Mesenchymal stem cell (in vitro differentiated cells and primary cell): ENCODE measurements around the gene ZSCAN16.

Experiments used
- DNase-seq: peaks from one replicate; pipeline ENCODE4 v3.0.0-alpha.2; 2013
- H2AFZ ChIP-seq: one replicate; pipeline ENCODE4 v1.6.1; 2013; ENCODE audit warnings: low read depth, mild to moderate bottlenecking, control low read depth, inconsistent platforms, low read length, moderate library complexity
- H2AK5ac ChIP-seq: 2 replicates; pipeline ENCODE4 v1.6.1; 2013; ENCODE audit warnings: low read length, moderate library complexity, mild to moderate bottlenecking, inconsistent platforms; ENCODE audit not compliant: severe bottlenecking
- H2BK120ac ChIP-seq: one replicate; pipeline ENCODE4 v1.6.1; 2013; ENCODE audit warnings: low read depth, mild to moderate bottlenecking, inconsistent platforms, low read length, moderate library complexity
- H2BK12ac ChIP-seq, 2 experiments: one replicate each; pipeline ENCODE4 v1.6.1; 2013; ENCODE audit warnings: inconsistent platforms in 2 of 2, low read length in 2 of 2, mild to moderate bottlenecking in 2 of 2, moderate library complexity in 2 of 2, control low read depth in 1 of 2
- H2BK15ac ChIP-seq: one replicate; pipeline ENCODE4 v1.6.1; 2013; ENCODE audit warnings: mild to moderate bottlenecking, low read depth, inconsistent platforms; ENCODE audit not compliant: poor library complexity, severe bottlenecking
- H2BK5ac ChIP-seq: 2 replicates; pipeline ENCODE4 v1.6.1; 2013; ENCODE audit warnings: low read depth, mild to moderate bottlenecking, low read length, control low read depth, inconsistent platforms; ENCODE audit not compliant: poor library complexity, severe bottlenecking
- H3K14ac ChIP-seq, 2 experiments: one replicate each; pipeline ENCODE4 v1.6.1; 2013; ENCODE audit warnings: inconsistent platforms in 2 of 2, low read length in 2 of 2, control low read depth in 1 of 2, mild to moderate bottlenecking in 1 of 2, moderate library complexity in 1 of 2
- H3K18ac ChIP-seq, 2 experiments: one replicate each; pipeline ENCODE4 v1.6.1; 2013; ENCODE audit warnings: inconsistent platforms in 2 of 2, low read length in 2 of 2, control low read depth in 1 of 2, low read depth in 1 of 2, mild to moderate bottlenecking in 1 of 2
- H3K23ac ChIP-seq, 2 experiments: one replicate each; pipeline ENCODE4 v1.6.1; 2013; ENCODE audit warnings: inconsistent platforms in 2 of 2, low read length in 2 of 2, mild to moderate bottlenecking in 2 of 2, moderate library complexity in 2 of 2, control low read depth in 1 of 2
- H3K27ac ChIP-seq: 2 replicates; pipeline ENCODE4 v1.5.1; 2013; ENCODE audit warnings: mild to moderate bottlenecking, moderate library complexity, low read length, control low read depth, inconsistent platforms; ENCODE audit not compliant: poor library complexity, severe bottlenecking
- H3K27me3 ChIP-seq, 2 experiments: 2 replicates each; pipeline versions ENCODE4 v1.6.1 to v1.7.0; 2013; ENCODE audit warnings: low read length in 2 of 2, mild to moderate bottlenecking in 2 of 2, moderate library complexity in 2 of 2, control low read depth in 1 of 2, inconsistent platforms in 1 of 2; ENCODE audit not compliant: control insufficient read depth in 1 of 2, insufficient read depth in 1 of 2
- H3K36me3 ChIP-seq, 2 experiments: 2 replicates each; pipeline versions ENCODE4 v1.6.1 to v1.7.0; 2013; ENCODE audit warnings: low read length in 2 of 2, control low read depth in 1 of 2, inconsistent platforms in 1 of 2, low read depth in 1 of 2, mild to moderate bottlenecking in 1 of 2; ENCODE audit not compliant: insufficient read depth in 2 of 2, control insufficient read depth in 1 of 2
- H3K4ac ChIP-seq, 2 experiments: one replicate each; pipeline ENCODE4 v1.6.1; 2013; ENCODE audit warnings: inconsistent platforms in 2 of 2, low read length in 2 of 2, mild to moderate bottlenecking in 2 of 2, moderate library complexity in 2 of 2, control low read depth in 1 of 2, low read depth in 1 of 2
- H3K4me1 ChIP-seq: 2 replicates; pipeline ENCODE4 v1.6.1; 2013; ENCODE audit warnings: low read depth, low read length, control low read depth; ENCODE audit not compliant: control insufficient read depth, insufficient read depth
- H3K4me2 ChIP-seq: 2 replicates; pipeline ENCODE4 v1.6.1; 2013; ENCODE audit warnings: low read length, mild to moderate bottlenecking, inconsistent platforms; ENCODE audit not compliant: poor library complexity, severe bottlenecking
- H3K4me3 ChIP-seq, 2 experiments: 2 replicates each; pipeline versions ENCODE4 v1.5.1 to v1.7.0; 2013; ENCODE audit warnings: low read length in 2 of 2, mild to moderate bottlenecking in 2 of 2, control low read depth in 1 of 2, low read depth in 1 of 2; ENCODE audit not compliant: insufficient read depth in 1 of 2
- H3K79me1 ChIP-seq: replicated peaks from 2 replicates; pipeline ENCODE4 v1.6.1; 2013; ENCODE audit warnings: mild to moderate bottlenecking, control low read depth, low read length, inconsistent platforms; ENCODE audit not compliant: poor library complexity, severe bottlenecking
- H3K9ac ChIP-seq: 2 replicates; pipeline ENCODE4 v1.7.0; 2013; ENCODE audit warnings: mild to moderate bottlenecking, low read length, moderate library complexity
- H3K9me3 ChIP-seq: 2 replicates; pipeline ENCODE4 v1.7.0; 2013; ENCODE audit warnings: mild to moderate bottlenecking, low read length; ENCODE audit not compliant: control insufficient read depth
- H4K8ac ChIP-seq: one replicate; pipeline ENCODE4 v1.6.1; 2013; ENCODE audit warnings: inconsistent platforms, mild to moderate bottlenecking, low read length, moderate library complexity
- H4K91ac ChIP-seq: one replicate; pipeline ENCODE4 v1.6.1; 2013; ENCODE audit warnings: mild to moderate bottlenecking, low read length, inconsistent platforms
- WGBS: methylation state at CpG from one replicate; pipeline ENCODE4 v1.1.7; 2013; ENCODE audit warnings: mixed read lengths; 5-methylcytosine and 5-hydroxymethylcytosine counted together

ZSCAN16 gene

GRCh38 chr6:28152531-28152930 is 28.1 kb downstream of the ZSCAN16 start:
- no peak for DNase-seq
- no peak overlapping the region for H3K18ac ChIP-seq
- H3K23ac ChIP-seq, result no peak overlapping the region
- H4K91ac ChIP-seq, result no peak overlapping the region
- no peak overlapping the region for H4K8ac ChIP-seq
- H3K4me3 ChIP-seq, result no peak overlapping the region
- no peak overlapping the region for H2BK5ac ChIP-seq
- no peak overlapping the region for H2BK15ac ChIP-seq
- H2BK120ac ChIP-seq, result no peak overlapping the region
- no peak overlapping the region for H3K4ac ChIP-seq
- no peaks in the 10 kb centered on the region for H3K27me3 ChIP-seq
- no peak overlapping the region for H2AK5ac ChIP-seq
- no peak overlapping the region for H3K9ac ChIP-seq
- peaks cover 24% of the 10 kb centered on the region for H3K79me1 ChIP-seq
- H2BK12ac ChIP-seq, result no peak overlapping the region
- peaks cover 31 to 100% of the 10 kb centered on the region in 2 experiments for H3K36me3 ChIP-seq
- H3K4me1 ChIP-seq, result no peaks in the 10 kb centered on the region
- peaks cover 14% of the 10 kb centered on the region for H3K9me3 ChIP-seq
- H3K4me2 ChIP-seq, result no peak overlapping the region
- no peak overlapping the region for H3K14ac ChIP-seq
- no peak overlapping the region for H2AFZ ChIP-seq
- H3K27ac ChIP-seq, result no peak overlapping the region
- 100% methylated on average over 2 of the region's 2 CpGs for WGBS

- H3K23ac ChIP-seq, result no peak overlapping the region
- no peak overlapping the region for H3K4ac ChIP-seq
- H4K91ac ChIP-seq, result no peak overlapping the region
- peaks cover 14% of the 10 kb centered on the region for H3K9me3 ChIP-seq
- no peak overlapping the region for H2BK120ac ChIP-seq
- no peak overlapping the region for H3K4me2 ChIP-seq
- H2AK5ac ChIP-seq, result no peak overlapping the region
- no peak overlapping the region for H3K27ac ChIP-seq
- H3K18ac ChIP-seq, result no peak overlapping the region
- peaks cover 28 to 98% of the 10 kb centered on the region in 2 experiments for H3K36me3 ChIP-seq
- H2BK12ac ChIP-seq, result no peak overlapping the region
- H3K4me3 ChIP-seq, result no peak overlapping the region
- DNase-seq, result no peak
- H3K79me1 ChIP-seq, result peaks cover 16% of the 10 kb centered on the region
- H3K4me1 ChIP-seq, result no peaks in the 10 kb centered on the region
- no peak overlapping the region for H3K14ac ChIP-seq
- no peak overlapping the region for H3K9ac ChIP-seq
- H3K27me3 ChIP-seq, result no peaks in the 10 kb centered on the region
- WGBS, result 100% methylated on average over 1 of the region's 1 CpG
- H2BK5ac ChIP-seq, result no peak overlapping the region
- H2AFZ ChIP-seq, result no peak overlapping the region
- H4K8ac ChIP-seq, result no peak overlapping the region
- no peak overlapping the region for H2BK15ac ChIP-seq
Measured at GRCh38 chr6:28153546-28153945, 29.1 kb downstream of the ZSCAN16 start.

- Histone ChIP-seq H3K4me3 (no peak overlapping the region), H3K36me3 (peaks cover 25 to 96% of the 10 kb centered on the region in 2 experiments), H3K4me1 (no peaks in the 10 kb centered on the region), H3K27me3 (no peaks in the 10 kb centered on the region), H3K23ac (no peak overlapping the region), H2BK5ac (no peak overlapping the region), H3K79me1 (peaks cover 11% of the 10 kb centered on the region), H3K9ac (no peak overlapping the region), H3K27ac (no peak overlapping the region), H3K14ac (no peak overlapping the region), H3K4ac (no peak overlapping the region), H3K4me2 (no peak overlapping the region), H2AFZ (no peak overlapping the region), H3K18ac (no peak overlapping the region), H4K91ac (no peak overlapping the region), H2BK12ac (no peak overlapping the region), H4K8ac (no peak overlapping the region), H3K9me3 (peaks cover 14% of the 10 kb centered on the region), H2BK15ac (no peak overlapping the region), H2AK5ac (no peak overlapping the region), H2BK120ac (no peak overlapping the region)
- no peak for DNase-seq
Measured at GRCh38 chr6:28154357-28154756, 29.9 kb downstream of the ZSCAN16 start.

GRCh38 chr6:28158318-28158717 is 33.9 kb downstream of the ZSCAN16 start:
- Histone ChIP-seq H4K8ac (no peak overlapping the region), H3K9ac (no peak overlapping the region), H3K4ac (no peak overlapping the region), H3K18ac (no peak overlapping the region), H2BK12ac (no peak overlapping the region), H3K36me3 (peaks cover 10 to 56% of the 10 kb centered on the region in 2 experiments), H2BK5ac (no peak overlapping the region), H2BK15ac (no peak overlapping the region), H2AFZ (no peak overlapping the region), H3K79me1 (peaks cover 2% of the 10 kb centered on the region), H3K4me2 (no peak overlapping the region), H3K9me3 (peaks cover 5% of the 10 kb centered on the region), H3K14ac (no peak overlapping the region), H3K27me3 (no peaks in the 10 kb centered on the region), H3K4me3 (no peak overlapping the region), H3K4me1 (peaks cover 1% of the 10 kb centered on the region), H2BK120ac (no peak overlapping the region), H3K23ac (no peak overlapping the region), H2AK5ac (no peak overlapping the region), H4K91ac (no peak overlapping the region), H3K27ac (no peak overlapping the region)
- 96% methylated on average over 3 of the region's 3 CpGs for WGBS
- DNase-seq, result no peak
